Subcutaneous adipose tissue (tissue), 4 donors: ENCODE measurements around the gene HCRT. TPM values are rescaled to one million over a fixed set of nuclear protein-coding genes. Genes with fewer than 3 reads are reported as not detected.

ENCODE experiments used
- CTCF ChIP-seq: fragments of 450-650 bp; IDR thresholded peaks from one replicate; pipeline ENCODE4 v1.5.1; 2016; ENCODE audit warnings: low read depth, mild to moderate bottlenecking, control low read depth, antibody characterized with exemption, moderate library complexity
- total RNA-seq, 4 donors: library from RNA; depleted of rRNA; stranded (reverse); fragments of >200 nt; gene quantifications; one replicate each; pipeline ENCODE4 v1.1.0, GENCODE V29; 2016

Gene HCRT
- total RNA-seq, 4 donors from 2014 or later = not detected

DNA sequence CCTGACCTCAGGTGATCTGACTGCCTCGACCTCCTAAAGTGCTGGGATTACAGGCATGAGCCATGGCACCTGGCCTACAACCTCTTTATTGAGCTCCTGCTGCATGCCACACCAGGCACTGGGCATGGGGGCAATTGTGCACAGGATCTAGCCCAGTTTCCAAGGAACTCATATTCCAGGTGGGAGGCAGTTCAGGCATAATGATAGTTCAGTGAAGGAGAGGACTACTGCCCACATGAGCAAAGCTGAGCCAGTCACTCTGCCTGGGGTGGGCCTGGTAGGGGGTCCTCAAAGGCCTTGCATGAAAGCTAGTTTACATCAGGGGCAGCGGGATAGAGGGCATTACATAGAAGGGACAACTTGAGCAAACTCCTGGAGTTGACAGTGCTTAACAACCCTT is 2.6 kb upstream of the HCRT start:
- no peak for TF ChIP-seq CTCF

DNA sequence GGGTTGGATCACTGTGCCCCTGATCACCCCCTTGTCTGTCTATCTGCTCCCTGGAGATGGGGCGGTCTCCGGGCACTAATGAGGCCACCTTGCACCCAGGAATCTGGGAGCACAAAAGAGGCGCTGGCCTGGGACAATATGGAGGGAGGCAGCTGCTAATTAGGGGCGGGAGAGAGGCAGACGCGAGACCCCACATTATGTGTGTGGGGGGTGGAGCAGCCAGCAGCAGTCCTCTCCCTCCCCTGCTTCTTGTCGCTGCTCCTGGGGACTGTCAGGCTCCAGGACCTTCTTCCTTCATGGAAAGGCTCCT is 324 bp upstream of the HCRT start:
- no peak for TF ChIP-seq CTCF

GRCh38 chr17:42183741-42184711 is 1.2 kb downstream of the HCRT start:
- no peak for TF ChIP-seq CTCF

- no peak for TF ChIP-seq CTCF
These were observed 2.1 kb downstream of the HCRT start for GRCh38 chr17:42182927-42183734.

DNA sequence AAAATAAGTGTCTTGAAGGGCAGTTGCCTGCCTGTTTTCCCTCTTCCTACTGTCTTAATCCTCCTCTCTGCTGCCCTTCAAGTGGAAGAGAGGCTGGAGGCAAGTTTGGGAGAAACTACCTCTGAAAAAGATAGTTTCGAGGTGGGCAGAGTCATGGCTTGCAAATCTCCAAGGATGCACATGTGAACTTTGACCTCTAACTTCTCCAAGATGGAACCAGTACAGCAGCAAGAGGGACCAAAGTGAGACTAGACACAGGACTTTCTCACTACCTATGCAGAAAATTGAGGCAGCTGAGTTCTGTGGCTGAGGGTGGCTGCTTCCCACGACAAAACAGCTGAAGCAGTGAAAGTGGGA is 3.4 kb downstream of the HCRT start:
- no peak for TF ChIP-seq CTCF

DNA sequence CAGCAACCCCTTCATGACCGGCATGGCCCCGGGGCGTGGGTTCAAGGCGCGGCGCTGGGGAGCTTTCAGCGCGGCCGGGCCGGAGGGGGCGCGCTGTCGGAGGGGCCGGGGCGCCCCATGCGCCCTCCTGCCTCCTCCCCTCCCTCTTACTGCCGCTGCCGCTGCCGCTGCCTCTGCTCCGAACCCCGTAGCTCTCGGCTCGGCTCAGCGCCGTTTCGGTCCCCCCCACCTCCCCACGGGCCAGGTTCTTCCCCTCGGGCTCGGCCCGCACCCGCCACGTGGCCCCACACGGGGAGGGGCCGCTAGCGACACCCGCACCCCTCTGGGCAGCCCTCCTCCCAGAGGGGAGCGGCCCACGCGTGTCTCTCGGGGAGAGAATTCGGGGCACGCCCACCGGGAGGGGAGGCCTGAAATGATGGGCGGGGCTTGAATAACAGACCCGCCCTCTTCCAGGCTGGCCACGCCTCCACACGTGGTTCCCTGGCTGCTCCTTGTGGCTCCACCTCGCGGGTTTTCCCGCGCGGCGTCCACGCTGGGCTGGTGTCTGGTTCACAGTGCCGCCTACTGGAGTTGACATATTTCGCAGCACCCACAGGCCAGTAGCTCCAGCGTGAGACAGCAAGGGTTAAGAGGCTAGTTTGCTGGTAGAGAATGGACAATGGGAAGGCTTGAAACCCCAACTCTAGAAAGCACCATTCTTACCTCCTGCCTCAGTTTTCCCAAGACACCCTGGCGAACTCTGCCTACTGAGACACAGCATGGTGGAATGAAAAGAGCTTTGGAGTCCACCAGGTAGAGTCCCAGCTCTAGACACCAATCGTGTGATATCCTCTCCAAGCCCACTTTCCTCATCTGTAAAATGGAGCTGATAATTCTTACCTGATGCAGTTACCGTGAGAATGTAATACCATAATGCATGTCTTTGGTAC is 4.1 kb downstream of the HCRT start, which contains the start of gene KCNH4:
Gene KCNH4 (minus strand): TSS at position 221 of the 929 bp plus-strand sequence. CDS start 197 bp downstream, at position 24.
- TF ChIP-seq CTCF = no peak
